H1 (cell line): ENCODE results near the gene DLX2. TPM values are rescaled to one million over a fixed set of nuclear protein-coding genes. Genes with fewer than 3 reads are reported as not detected.

ENCODE experiments used
- BRCA1 ChIP-seq: IDR thresholded peaks from 2 replicates; pipeline ENCODE4 v1.6.1; 2012; ENCODE audit warnings: low read depth, low read length, improper control_type of control experiment
- CBX8 ChIP-seq: fragments of 300-800, 300-1000 bp; sonication (generic); IDR thresholded peaks from 2 replicates; pipeline ENCODE4 v1.7.1; 2016; ENCODE audit warnings: low read depth, low read length, borderline replicate concordance
- CHD2 ChIP-seq: IDR thresholded peaks from 2 replicates; pipeline ENCODE4 v1.6.1; 2012; ENCODE audit warnings: low read length, improper control_type of control experiment
- CHD7 ChIP-seq: fragments of 300-600 bp; sonication (generic); IDR thresholded peaks from 2 replicates; pipeline ENCODE4 v1.7.1; 2012; ENCODE audit warnings: low read length, moderate library complexity, mild to moderate bottlenecking, inconsistent platforms; ENCODE audit not compliant: insufficient replicate concordance
- MAFK ChIP-seq: IDR thresholded peaks from 2 replicates; pipeline ENCODE4 v1.6.1; 2012; ENCODE audit warnings: low read depth, mild to moderate bottlenecking, improper control_type of control experiment, low read length
- RFX5 ChIP-seq: IDR thresholded peaks from 2 replicates; pipeline ENCODE4 v1.6.1; 2011; ENCODE audit warnings: low read depth, low read length, improper control_type of control experiment, borderline replicate concordance
- SIRT6 ChIP-seq: IDR thresholded peaks from one replicate; pipeline ENCODE4 v1.7.1; 2012; ENCODE audit warnings: low read length, inconsistent platforms
- SUZ12 ChIP-seq: fragments of 200-600 bp; sonication (generic); IDR thresholded peaks from 2 replicates; pipeline ENCODE4 v1.6.1; 2012; ENCODE audit warnings: mild to moderate bottlenecking, inconsistent platforms, low read length, moderate library complexity, mixed read lengths
- TAF1 ChIP-seq: IDR thresholded peaks from 2 replicates; pipeline ENCODE4 v1.6.1; 2011; ENCODE audit warnings: mild to moderate bottlenecking, low read depth, low read length
- TEAD4 ChIP-seq: IDR thresholded peaks from 2 replicates; pipeline ENCODE4 v1.6.1; 2012; ENCODE audit warnings: low read depth, low read length, inconsistent platforms, mixed read lengths
- polyA plus RNA-seq, 7 experiments: library from polyadenylated mRNA; depleted of rRNA in 3 of 7; stranded (reverse) in 5 of 7; unstranded in 2 of 7; fragments of >200 nt in 5 of 7; fragments of 200-250 nt in 2 of 7; gene quantifications; 1 replicate in 5 of 7; 2 replicates in 1 of 7; 4 replicates in 1 of 7; pipeline versions ENCODE4 v1.2.1 to v1.2.3, GENCODE V29; 2011 to 2013; ENCODE audit warnings: missing spikeins in 2 of 7, mixed read lengths in 2 of 7
- total RNA-seq: library from RNA; stranded (reverse); fragmentation: NEBNext Ultra II Directional; extraction: Animal tissue kit (Norgen Biotek cat#: 25700); gene quantifications from 2 replicates; pipeline ENCODE4 v1.2.1, GENCODE V29; 2021

Gene DLX2
- total and polyA plus RNA-seq, 2 of the 8 experiments (the other 6 are each of a cell fraction or from before 2014, with no cell fraction given): 0.45 TPM; not detected in 1

- no peak for TF ChIP-seq CHD7
- peak; percentile 62; the same call in 1 of the 2 replicates for TF ChIP-seq TAF1
- no peak for TF ChIP-seq TEAD4
- TF ChIP-seq CBX8: no peak
- TF ChIP-seq SUZ12: no peak
- no peak for TF ChIP-seq BRCA1
- no peak for TF ChIP-seq RFX5
- TF ChIP-seq CHD2: no peak
- TF ChIP-seq SIRT6: no peak
- no peak for TF ChIP-seq MAFK
Observed at GRCh38 chr2:172102391-172103359, at the start of gene DLX2 (continued).
